GM12875 (cell line): Measurements from ENCODE around the gene GSE1.

Experiments
- H3K4me3 ChIP-seq: one replicate; pipeline ENCODE4 v1.5.1; 2011; ENCODE audit warnings: low read depth, low read length, control low read depth
- TF ChIP-seq, protein P1 (sequence below): IDR thresholded peaks from 2 replicates; pipeline ENCODE4 v1.5.1; 2011; ENCODE audit warnings: low read depth, mild to moderate bottlenecking, control low read depth, inconsistent platforms, low read length, moderate library complexity, borderline replicate concordance; ENCODE audit not compliant: insufficient read depth

Gene GSE1

DNA sequence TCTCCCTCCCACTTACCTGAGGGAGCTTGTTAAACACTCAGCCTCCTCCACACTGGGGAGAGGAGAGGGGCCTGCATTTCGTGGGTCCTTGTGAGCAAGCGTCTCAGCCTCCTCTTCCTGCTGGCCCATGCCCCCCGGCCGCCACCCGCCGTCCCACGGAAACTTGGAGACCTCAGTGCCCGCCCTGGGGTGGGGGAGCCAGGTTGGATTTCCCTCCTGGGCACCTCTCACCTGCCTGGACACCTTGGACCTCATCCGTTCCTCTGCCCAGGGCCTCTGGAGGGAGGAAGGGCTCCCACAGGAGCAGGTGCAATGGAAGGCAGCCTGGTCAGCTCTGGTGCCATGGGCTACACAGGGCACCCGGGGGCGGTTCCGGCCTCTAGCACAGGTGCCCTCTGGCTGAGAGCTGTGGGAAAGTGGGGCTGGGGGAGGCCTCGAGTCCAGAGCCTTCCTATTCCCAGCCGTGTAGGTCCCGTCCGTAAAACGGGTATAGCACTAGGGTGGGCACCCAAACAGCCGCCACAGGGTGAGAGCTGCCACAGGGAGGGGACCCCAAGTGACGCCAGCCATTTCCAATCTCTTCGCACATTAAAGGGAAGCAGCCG lies 11.0 kb downstream of the GSE1 start:
- TF ChIP-seq, protein P1, sequence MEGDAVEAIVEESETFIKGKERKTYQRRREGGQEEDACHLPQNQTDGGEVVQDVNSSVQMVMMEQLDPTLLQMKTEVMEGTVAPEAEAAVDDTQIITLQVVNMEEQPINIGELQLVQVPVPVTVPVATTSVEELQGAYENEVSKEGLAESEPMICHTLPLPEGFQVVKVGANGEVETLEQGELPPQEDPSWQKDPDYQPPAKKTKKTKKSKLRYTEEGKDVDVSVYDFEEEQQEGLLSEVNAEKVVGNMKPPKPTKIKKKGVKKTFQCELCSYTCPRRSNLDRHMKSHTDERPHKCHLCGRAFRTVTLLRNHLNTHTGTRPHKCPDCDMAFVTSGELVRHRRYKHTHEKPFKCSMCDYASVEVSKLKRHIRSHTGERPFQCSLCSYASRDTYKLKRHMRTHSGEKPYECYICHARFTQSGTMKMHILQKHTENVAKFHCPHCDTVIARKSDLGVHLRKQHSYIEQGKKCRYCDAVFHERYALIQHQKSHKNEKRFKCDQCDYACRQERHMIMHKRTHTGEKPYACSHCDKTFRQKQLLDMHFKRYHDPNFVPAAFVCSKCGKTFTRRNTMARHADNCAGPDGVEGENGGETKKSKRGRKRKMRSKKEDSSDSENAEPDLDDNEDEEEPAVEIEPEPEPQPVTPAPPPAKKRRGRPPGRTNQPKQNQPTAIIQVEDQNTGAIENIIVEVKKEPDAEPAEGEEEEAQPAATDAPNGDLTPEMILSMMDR = no peak
- no peak overlapping the region for H3K4me3 ChIP-seq

DNA sequence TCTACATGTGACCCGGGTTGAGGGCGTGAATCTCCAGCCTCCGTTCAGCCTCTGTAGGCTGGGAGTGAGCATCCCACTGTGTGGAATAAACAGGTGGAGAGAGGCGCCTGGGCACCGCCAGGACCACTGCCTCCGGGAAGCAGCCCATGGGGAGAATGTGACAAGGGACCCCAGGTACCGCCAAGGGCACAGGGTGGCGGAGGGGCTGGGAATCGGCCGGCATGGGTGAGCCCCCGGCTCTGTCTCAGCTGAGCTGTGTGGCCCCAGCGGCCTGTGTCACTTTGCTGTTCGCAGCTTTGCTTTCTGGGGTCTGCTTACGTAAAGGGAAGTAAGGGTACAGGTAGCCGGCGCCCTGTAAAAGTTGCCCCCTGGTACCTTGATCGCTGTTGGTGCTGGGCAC lies 11.5 kb downstream of the GSE1 start:
- no peak overlapping the region for H3K4me3 ChIP-seq
- TF ChIP-seq, protein P1 = no peak

DNA sequence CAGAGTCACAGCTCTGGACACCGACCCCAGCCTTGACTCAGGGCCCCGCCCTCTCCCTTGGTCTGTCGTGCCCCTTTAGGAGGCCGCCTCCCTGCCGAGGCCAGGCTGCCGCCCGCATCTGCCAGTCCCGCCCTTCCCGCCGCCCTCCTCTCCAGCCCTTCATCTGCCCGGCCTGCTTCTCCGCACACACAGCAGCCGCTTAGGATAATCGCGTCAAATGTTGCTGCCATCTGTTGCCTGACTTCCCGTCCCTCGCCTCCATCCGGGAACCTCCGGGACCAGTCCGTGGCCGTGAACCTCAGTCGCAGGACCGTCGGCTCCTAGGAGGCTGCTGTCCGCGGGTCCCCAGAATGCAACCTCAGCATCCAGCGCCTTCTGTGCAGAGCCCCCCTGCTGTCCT lies 11.9 kb downstream of the GSE1 start:
- no peak overlapping the region for H3K4me3 ChIP-seq
- TF ChIP-seq, protein P1 = no peak

DNA sequence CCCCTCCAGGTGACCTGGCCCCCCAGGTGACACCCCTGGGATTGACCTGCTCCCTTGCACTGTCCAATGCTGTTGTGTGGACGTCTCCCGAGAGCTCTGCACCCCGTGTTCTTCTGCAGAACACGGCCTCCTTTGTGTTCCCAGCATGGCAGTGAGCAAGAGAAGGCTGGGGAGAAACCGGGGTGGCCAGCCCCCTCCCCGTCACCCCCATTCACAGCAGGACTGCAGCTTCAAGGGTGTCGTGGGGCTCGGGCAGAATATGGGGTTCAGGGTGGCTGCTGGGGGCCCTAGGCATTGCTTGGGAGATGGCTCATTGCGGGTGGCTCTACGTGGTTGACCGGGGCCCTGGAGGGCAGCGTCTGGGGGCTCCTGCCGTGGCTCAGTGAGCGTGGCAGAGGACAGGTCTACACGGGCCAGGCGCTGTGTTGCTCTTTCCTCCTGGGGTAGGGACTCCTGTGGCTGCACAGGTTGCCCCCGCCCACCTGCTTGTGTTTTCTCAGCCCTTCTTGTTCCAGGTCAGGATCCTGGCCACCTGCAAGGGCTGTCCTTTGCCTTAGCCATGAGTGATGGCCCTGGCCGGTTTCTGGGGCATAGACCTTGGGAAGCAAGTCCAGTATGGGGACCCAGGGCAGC lies 12.5 kb downstream of the GSE1 start:
- TF ChIP-seq, protein P1 = no peak
- no peak overlapping the region for H3K4me3 ChIP-seq

DNA sequence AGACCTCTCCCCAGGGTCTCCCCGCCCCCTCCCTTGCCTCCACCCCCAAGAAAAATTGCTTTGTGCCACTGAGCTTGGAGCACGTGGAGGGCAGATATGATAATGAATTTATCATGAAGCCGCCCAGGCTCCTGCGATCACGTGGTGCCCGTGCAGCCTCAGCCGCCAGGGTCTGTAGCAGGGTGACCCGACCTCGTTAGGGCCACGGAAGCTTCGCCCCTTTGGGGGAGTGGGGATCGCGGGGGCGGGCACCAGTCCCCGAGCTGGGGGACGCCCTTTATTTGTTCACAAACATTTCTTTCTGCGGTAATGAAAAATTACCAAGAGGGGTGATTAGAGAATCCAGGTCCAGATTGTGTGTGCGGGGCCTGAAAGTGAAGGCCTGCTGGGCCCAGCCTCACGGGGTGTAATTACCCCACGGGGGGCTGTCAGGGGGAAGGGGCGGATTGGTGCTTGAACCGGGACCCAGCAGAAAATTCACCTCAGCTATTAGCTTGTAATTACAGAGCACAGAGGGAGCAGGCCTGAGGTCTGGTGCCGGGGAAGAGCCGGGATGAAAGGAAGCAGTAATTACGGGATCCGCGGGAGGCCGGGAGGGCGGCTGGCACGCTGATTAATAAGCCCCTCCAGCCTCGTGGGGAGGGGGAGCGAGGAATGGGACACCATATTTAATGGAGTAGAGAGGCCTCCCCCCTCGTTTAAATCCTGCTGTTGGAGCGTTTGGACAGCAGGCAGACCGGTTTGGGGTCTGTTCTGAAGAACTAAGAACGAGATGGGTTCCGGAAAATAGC lies 13.3 kb downstream of the GSE1 start:
- H3K4me3 ChIP-seq = no peak overlapping the region
- TF ChIP-seq, protein P1 = no peak

GRCh38 chr16:85627089-85627488 lies 14.0 kb downstream of the GSE1 start:
- TF ChIP-seq, protein P1 = no peak
- no peak overlapping the region for H3K4me3 ChIP-seq
